Natural killer cell (primary cell): ENCODE data around the gene TMEM87B. TPM values are rescaled to one million over a fixed set of nuclear protein-coding genes. Genes with fewer than 3 reads are reported as not detected.

ENCODE experiments used
- ATAC-seq, 3 donors: fragments of 150-1000 bp in 2 of 3; fragments of 200-7000 bp in 1 of 3; cut with Tn5 transposase; 1 replicate in 1 of 3; 2 replicates in 2 of 3; pipeline ENCODE4 v1.10.0; 2021; ENCODE audit warnings: mild to moderate bottlenecking in 2 of 3, moderate library complexity in 2 of 3
- DNase-seq, 2 donors: peaks; one replicate each; pipeline versions ENCODE4 v3.0.0 to v3.0.0-alpha.2; 2013 to 2021; ENCODE audit warnings: mixed read lengths in 1 of 2
- H3K27ac ChIP-seq: one replicate; pipeline ENCODE4 v1.5.1; 2013; ENCODE audit warnings: mild to moderate bottlenecking, low read length
- H3K27me3 ChIP-seq: one replicate; pipeline ENCODE4 v1.6.1; 2013; ENCODE audit warnings: low read length; ENCODE audit not compliant: control insufficient read depth, insufficient read depth
- H3K36me3 ChIP-seq: one replicate; pipeline ENCODE4 v1.6.1; 2013; ENCODE audit warnings: low read length; ENCODE audit not compliant: control insufficient read depth, insufficient read depth
- H3K4me1 ChIP-seq: one replicate; pipeline ENCODE4 v1.6.1; 2013; ENCODE audit warnings: low read length; ENCODE audit not compliant: control insufficient read depth, insufficient read depth
- H3K4me3 ChIP-seq: one replicate; pipeline ENCODE4 v1.5.1; 2013; ENCODE audit warnings: low read length
- H3K9me3 ChIP-seq: one replicate; pipeline ENCODE4 v1.6.1; 2013; ENCODE audit warnings: low read length; ENCODE audit not compliant: control insufficient read depth, insufficient read depth
- H3K27ac Mint-ChIP-seq, 2 donors: one replicate each; pipeline ENCODE4 v1.8.0; 2022; ENCODE audit warnings: mild to moderate bottlenecking in 2 of 2, mixed read lengths in 2 of 2, moderate library complexity in 1 of 2
- H3K27me3 Mint-ChIP-seq, 2 donors: one replicate each; pipeline ENCODE4 v1.8.0; 2022; ENCODE audit warnings: low read depth in 2 of 2, mixed read lengths in 2 of 2
- H3K36me3 Mint-ChIP-seq: one replicate; pipeline ENCODE4 v1.8.0; 2022; ENCODE audit warnings: mixed read lengths
- H3K4me1 Mint-ChIP-seq, 2 donors: one replicate each; pipeline ENCODE4 v1.8.0; 2022; ENCODE audit warnings: mixed read lengths in 2 of 2
- H3K4me3 Mint-ChIP-seq: one replicate; pipeline ENCODE4 v1.8.0; 2022; ENCODE audit warnings: mild to moderate bottlenecking, moderate library complexity, mixed read lengths
- H3K9me3 Mint-ChIP-seq, 2 donors: one replicate each; pipeline ENCODE4 v1.8.0; 2022; ENCODE audit warnings: mixed read lengths in 2 of 2
- WGBS: methylation state at CpG from one replicate; pipeline ENCODE4 v1.1.7; 2013; ENCODE audit warnings: missing lambda C conversion rate; ENCODE audit not compliant: insufficient coverage; 5-methylcytosine and 5-hydroxymethylcytosine counted together
- intact Hi-C: fragments of 100-400 bp; cut with micrococcal nuclease; formaldehyde crosslinking; loops from one replicate; pipeline ENCODE4 v1.14.2; 2022
- total RNA-seq, 4 donors: library from RNA; stranded (reverse); fragments of 120-200 nt in 1 of 4; gene quantifications; one replicate each; pipeline versions ENCODE4 v1.2.3 to v1.2.4, GENCODE V29; 2013 to 2022
- TF ChIP-seq, protein P1 (sequence below): fragments of 200-600 bp; IDR thresholded peaks from one replicate; pipeline ENCODE4 v1.8.0; 2022; ENCODE audit warnings: antibody characterized with exemption

The TMEM87B gene
- total RNA-seq, 3 donors from 2014 or later (not counting 1 experiment from before 2014, with no cell fraction given): 9.6 to 15.7 (median 13.6) TPM

DNA sequence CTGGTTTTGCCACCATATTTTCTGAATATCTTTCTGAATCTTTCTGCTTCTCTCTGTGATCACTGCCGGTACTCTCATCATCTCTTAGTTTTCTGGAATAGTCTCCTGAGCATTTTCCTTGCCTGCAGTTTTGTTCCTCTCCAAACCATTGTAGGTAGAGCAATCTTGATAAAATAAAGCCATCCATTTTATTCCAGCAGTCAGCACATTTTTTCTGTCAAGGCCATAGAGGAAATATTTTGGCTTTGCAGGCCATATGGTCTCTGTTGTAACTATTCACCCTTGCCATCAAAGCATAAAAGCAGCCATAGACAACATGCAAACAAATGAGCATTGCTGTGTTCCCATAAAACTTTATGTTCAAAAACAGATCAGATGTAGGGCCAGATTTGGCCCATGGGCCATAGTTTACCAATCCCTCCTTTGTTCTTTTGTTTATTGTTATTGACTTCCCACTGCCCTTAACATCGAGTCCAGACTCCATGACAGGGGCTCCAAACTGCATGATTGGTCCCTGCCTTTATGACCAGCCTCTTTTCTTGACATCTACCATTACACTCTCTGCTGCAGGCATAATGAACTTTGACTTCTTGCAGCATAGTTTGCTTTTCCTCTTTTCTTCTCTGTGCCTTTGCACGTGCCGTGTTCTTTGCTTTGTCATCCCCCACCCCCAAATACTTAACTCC, 29.8 kb downstream of the TMEM87B start:
- no peak overlapping the region for H3K27ac ChIP-seq
- peak overlapping the region in 1 of 2 donors; percentile 25 for H3K27ac Mint-ChIP-seq

DNA sequence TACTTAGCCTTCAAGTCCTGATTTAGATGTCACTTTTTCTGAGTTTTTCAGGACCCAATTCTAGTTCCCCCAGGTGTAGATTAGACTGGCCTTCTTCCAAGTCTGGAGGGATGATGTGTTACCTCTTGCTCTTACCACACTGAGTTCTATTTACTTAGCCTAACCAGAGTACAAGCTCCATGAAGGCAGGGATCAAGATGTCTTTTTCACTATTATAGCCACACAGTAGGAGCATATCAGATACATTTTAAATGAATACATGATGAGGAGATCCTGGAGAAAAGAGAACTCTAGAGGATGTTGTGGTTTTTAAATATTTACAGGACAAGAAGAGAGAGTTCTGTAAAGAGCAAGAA, 30.3 kb downstream of the TMEM87B start:
- H3K27ac Mint-ChIP-seq: peak overlapping the region in 1 of 2 donors; percentile 5
- Histone ChIP-seq H3K4me3 (no peak overlapping the region), H3K4me1 (no peaks in the 10 kb centered on the region), H3K36me3 (peaks cover 82% of the 10 kb centered on the region), H3K27me3 (no peaks in the 10 kb centered on the region), H3K9me3 (no peaks in the 10 kb centered on the region), H3K27ac (no peak overlapping the region)
- ATAC-seq: no peak
- intact Hi-C loops: no loop called here
- H3K27me3 Mint-ChIP-seq: no peaks in the 10 kb centered on the region
- no peak overlapping the region for H3K4me3 Mint-ChIP-seq
- no peaks in the 10 kb centered on the region for H3K9me3 Mint-ChIP-seq
- H3K36me3 Mint-ChIP-seq: peaks cover 63% of the 10 kb centered on the region
- TF ChIP-seq, protein P1, sequence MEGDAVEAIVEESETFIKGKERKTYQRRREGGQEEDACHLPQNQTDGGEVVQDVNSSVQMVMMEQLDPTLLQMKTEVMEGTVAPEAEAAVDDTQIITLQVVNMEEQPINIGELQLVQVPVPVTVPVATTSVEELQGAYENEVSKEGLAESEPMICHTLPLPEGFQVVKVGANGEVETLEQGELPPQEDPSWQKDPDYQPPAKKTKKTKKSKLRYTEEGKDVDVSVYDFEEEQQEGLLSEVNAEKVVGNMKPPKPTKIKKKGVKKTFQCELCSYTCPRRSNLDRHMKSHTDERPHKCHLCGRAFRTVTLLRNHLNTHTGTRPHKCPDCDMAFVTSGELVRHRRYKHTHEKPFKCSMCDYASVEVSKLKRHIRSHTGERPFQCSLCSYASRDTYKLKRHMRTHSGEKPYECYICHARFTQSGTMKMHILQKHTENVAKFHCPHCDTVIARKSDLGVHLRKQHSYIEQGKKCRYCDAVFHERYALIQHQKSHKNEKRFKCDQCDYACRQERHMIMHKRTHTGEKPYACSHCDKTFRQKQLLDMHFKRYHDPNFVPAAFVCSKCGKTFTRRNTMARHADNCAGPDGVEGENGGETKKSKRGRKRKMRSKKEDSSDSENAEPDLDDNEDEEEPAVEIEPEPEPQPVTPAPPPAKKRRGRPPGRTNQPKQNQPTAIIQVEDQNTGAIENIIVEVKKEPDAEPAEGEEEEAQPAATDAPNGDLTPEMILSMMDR: no peak
- H3K4me1 Mint-ChIP-seq: peaks cover 0 to 6% of the 10 kb centered on the region in 2 donors
- DNase-seq: no peak

More for the DNA sequence above, 29.8 kb downstream of the TMEM87B start:
- peaks cover 81% of the 10 kb centered on the region for H3K36me3 ChIP-seq
- Mint-ChIP-seq H3K4me3 (no peak overlapping the region), H3K9me3 (no peaks in the 10 kb centered on the region), H3K4me1 (peaks cover 0 to 6% of the 10 kb centered on the region in 2 donors), H3K36me3 (peaks cover 58% of the 10 kb centered on the region), H3K27me3 (no peaks in the 10 kb centered on the region)
- H3K27me3 ChIP-seq: no peaks in the 10 kb centered on the region
- H3K4me1 ChIP-seq: no peaks in the 10 kb centered on the region
- 83% methylated on average over 4 of the region's 4 CpGs for WGBS
- intact Hi-C loops: no loop called here
- DNase-seq: no peak
- no peaks in the 10 kb centered on the region for H3K9me3 ChIP-seq
- H3K4me3 ChIP-seq: no peak overlapping the region
- TF ChIP-seq, protein P1: no peak
- no peak for ATAC-seq

- 97% methylated on average over 8 of the region's 9 CpGs for WGBS
- Mint-ChIP-seq H3K9me3 (no peaks in the 10 kb centered on the region), H3K27ac (no peak overlapping the region), H3K27me3 (no peaks in the 10 kb centered on the region), H3K4me3 (no peak overlapping the region), H3K36me3 (peaks cover 58% of the 10 kb centered on the region), H3K4me1 (peaks cover 0 to 6% of the 10 kb centered on the region in 2 donors)
- Histone ChIP-seq H3K36me3 (peaks cover 85% of the 10 kb centered on the region), H3K4me3 (no peak overlapping the region), H3K27me3 (no peaks in the 10 kb centered on the region), H3K9me3 (no peaks in the 10 kb centered on the region), H3K27ac (no peak overlapping the region), H3K4me1 (no peaks in the 10 kb centered on the region)
- TF ChIP-seq, protein P1: no peak
- ATAC-seq (no peak), DNase-seq (no peak)
- intact Hi-C loops: no loop called here
Measured at GRCh38 chr2:112085916-112086669, 31.0 kb downstream of the TMEM87B start.
